PFSK-1 (cell line): ENCODE results near the gene HEMGN.

ENCODE experiments used
- POLR2AphosphoS5 ChIP-seq: IDR thresholded peaks from 2 replicates; pipeline ENCODE4 v1.6.1; 2012; ENCODE audit warnings: low read depth, mild to moderate bottlenecking, control low read depth, low read length, moderate library complexity
- SIN3A ChIP-seq: IDR thresholded peaks from 2 replicates; pipeline ENCODE4 v1.6.1; 2012; ENCODE audit warnings: mild to moderate bottlenecking, low read length, moderate library complexity, borderline replicate concordance; ENCODE audit not compliant: insufficient read depth
- TF ChIP-seq, protein P1 (sequence below), 2 experiments: IDR thresholded peaks; 2 replicates each; pipeline versions ENCODE4 v1.6.1 to v1.8.0; 2011 to 2012; ENCODE audit warnings: low read depth in 2 of 2, low read length in 2 of 2, control low read depth in 1 of 2, inconsistent platforms in 1 of 2, mild to moderate bottlenecking in 1 of 2, moderate library complexity in 1 of 2; ENCODE audit not compliant: insufficient read depth in 1 of 2

DNA sequence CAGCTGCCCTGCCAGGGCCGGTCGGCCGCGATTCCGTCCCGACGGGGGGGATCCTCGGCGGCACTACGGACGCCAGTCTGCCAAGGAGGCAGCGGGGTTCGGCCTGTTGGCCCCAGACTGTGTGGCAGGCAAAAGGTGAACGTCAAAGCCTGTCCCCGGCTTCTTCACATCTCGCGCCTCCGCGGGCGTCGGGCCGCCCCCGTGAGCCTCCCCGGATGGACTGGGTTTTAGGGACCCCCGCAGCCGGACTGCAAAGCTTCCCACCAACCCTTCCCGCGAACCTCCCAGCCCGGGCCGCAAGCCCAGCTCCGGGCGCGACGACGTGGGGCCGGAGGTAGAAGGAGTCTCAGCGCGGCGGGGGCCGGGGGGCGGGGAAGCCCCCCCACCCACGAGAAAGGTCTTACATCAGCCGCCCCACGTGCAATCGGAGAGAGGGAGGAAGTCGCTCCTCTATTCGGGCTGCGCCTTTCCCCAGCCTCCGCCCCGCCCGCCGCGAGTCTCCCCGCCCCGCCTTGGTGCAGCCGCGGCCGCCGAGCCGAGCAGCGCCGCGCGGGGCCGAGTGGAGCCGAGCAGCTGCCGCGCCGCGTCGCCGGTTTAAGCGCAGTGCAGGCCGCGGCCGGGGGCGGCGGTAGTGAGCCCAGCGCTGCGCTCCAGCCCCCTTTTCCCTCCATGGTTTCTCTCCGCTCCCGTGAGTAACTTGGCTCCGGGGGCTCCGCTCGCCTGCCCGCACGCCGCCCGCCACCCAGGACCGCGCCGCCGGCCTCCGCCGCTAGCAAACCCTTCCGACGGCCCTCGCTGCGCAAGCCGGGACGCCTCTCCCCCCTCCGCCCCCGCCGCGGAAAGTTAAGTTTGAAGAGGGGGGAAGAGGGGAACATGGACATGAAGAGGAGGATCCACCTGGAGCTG is 45.0 kb upstream of the HEMGN start, which contains the start of gene ANP32B:
- TF ChIP-seq, protein P1, sequence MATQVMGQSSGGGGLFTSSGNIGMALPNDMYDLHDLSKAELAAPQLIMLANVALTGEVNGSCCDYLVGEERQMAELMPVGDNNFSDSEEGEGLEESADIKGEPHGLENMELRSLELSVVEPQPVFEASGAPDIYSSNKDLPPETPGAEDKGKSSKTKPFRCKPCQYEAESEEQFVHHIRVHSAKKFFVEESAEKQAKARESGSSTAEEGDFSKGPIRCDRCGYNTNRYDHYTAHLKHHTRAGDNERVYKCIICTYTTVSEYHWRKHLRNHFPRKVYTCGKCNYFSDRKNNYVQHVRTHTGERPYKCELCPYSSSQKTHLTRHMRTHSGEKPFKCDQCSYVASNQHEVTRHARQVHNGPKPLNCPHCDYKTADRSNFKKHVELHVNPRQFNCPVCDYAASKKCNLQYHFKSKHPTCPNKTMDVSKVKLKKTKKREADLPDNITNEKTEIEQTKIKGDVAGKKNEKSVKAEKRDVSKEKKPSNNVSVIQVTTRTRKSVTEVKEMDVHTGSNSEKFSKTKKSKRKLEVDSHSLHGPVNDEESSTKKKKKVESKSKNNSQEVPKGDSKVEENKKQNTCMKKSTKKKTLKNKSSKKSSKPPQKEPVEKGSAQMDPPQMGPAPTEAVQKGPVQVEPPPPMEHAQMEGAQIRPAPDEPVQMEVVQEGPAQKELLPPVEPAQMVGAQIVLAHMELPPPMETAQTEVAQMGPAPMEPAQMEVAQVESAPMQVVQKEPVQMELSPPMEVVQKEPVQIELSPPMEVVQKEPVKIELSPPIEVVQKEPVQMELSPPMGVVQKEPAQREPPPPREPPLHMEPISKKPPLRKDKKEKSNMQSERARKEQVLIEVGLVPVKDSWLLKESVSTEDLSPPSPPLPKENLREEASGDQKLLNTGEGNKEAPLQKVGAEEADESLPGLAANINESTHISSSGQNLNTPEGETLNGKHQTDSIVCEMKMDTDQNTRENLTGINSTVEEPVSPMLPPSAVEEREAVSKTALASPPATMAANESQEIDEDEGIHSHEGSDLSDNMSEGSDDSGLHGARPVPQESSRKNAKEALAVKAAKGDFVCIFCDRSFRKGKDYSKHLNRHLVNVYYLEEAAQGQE (IDR thresholded peaks at IDR 0.05; ENCODE audit: insufficient read depth in 1 of 2, low read depth in 2 of 2, low read length in 2 of 2), result no peak
- TF ChIP-seq POLR2AphosphoS5 (peak; percentile 46; the same call in 1 of the 2 replicates), SIN3A (no peak)
